Left renal pelvis (tissue), 4 donors: Measurements from ENCODE around the gene FTCD. TPM values are rescaled to one million over a fixed set of nuclear protein-coding genes. Genes with fewer than 3 reads are reported as not detected.

Source experiments
- DNase-seq, 4 donors: peaks; one replicate each; pipeline ENCODE4 v3.0.0-alpha.2; 2013; ENCODE audit warnings: low read depth in 4 of 4, low spot score in 3 of 4
- polyA plus RNA-seq, 4 donors: library from polyadenylated mRNA; unstranded; fragments of 120-200 nt; gene quantifications; one replicate each; pipeline ENCODE4 v1.2.1, GENCODE V29; 2013; ENCODE audit not compliant: insufficient read length in 4 of 4

FTCD gene
- polyA plus RNA-seq, 4 donors, result 2.9 to 46.9 (median 21.8) TPM

GRCh38 chr21:46095083-46095719 is 60.2 kb downstream of the FTCD start:
- no peak for DNase-seq

GRCh38 chr21:46094401-46095082 is 60.8 kb downstream of the FTCD start:
- no peak for DNase-seq

- no peak for DNase-seq
Observed at GRCh38 chr21:46093668-46094400, 61.5 kb downstream of the FTCD start.

GRCh38 chr21:46092811-46093667 is 62.3 kb downstream of the FTCD start:
- no peak for DNase-seq

GRCh38 chr21:46092026-46092764 is 63.2 kb downstream of the FTCD start:
- DNase-seq, result no peak

GRCh38 chr21:46091631-46092025 is 63.8 kb downstream of the FTCD start:
- DNase-seq, result no peak

GRCh38 chr21:46091118-46091517 is 64.3 kb downstream of the FTCD start:
- no peak for DNase-seq

GRCh38 chr21:46089285-46089684 is 66.1 kb downstream of the FTCD start:
- DNase-seq, result no peak

- no peak for DNase-seq
Observed at GRCh38 chr21:46088189-46088588, 67.2 kb downstream of the FTCD start.

GRCh38 chr21:46087641-46088040 is 67.7 kb downstream of the FTCD start:
- DNase-seq, result no peak

Other genes starting within 250 kb of the FTCD start
- gene COL6A1, start 173.8 kb downstream of the FTCD start, polyA plus RNA-seq, result 100 to 1,000 TPM; 256 to 946 (median 296) TPM
- gene COL6A2, start 57.5 kb downstream of the FTCD start, polyA plus RNA-seq, result 1,000 to 10,000 TPM in 1 of 4 donors, 100 to 1,000 TPM in 3; 205 to 1,137 (median 238) TPM
- gene SPATC1L, start 28.9 kb upstream of the FTCD start, polyA plus RNA-seq, result 10 to 100 TPM in 3 of 4 donors, 1 to 10 TPM in 1; 5.9 to 15.6 (median 12.5) TPM
- gene LSS, start 73.2 kb upstream of the FTCD start, polyA plus RNA-seq, result 10 to 100 TPM; 25.9 to 54.0 (median 32.2) TPM
- 100 to 1,000 TPM in 1 of 4 donors, 10 to 100 TPM in 3; 65.3 to 106 (median 73.4) TPM for gene MCM3AP, start 130.0 kb upstream of the FTCD start, polyA plus RNA-seq
- gene YBEY, start 130.8 kb upstream of the FTCD start, polyA plus RNA-seq, result 10 to 100 TPM; 18.0 to 23.6 (median 21.4) TPM
- 10 to 100 TPM in 2 of 4 donors, 1 to 10 TPM in 2; 7.8 to 23.4 (median 10.0) TPM for gene C21orf58, start 168.3 kb upstream of the FTCD start, polyA plus RNA-seq
- 10 to 100 TPM; 25.5 to 43.2 (median 33.0) TPM for gene PCNT, start 168.6 kb upstream of the FTCD start, polyA plus RNA-seq